GM21786 (cell line): ENCODE results near the gene PPIE.

Source experiments
- ATAC-seq: cut with Tn5 transposase; IDR thresholded peaks from one replicate; pipeline ENCODE4 v1.9.1; 2021; ENCODE audit not compliant: unreplicated experiment

Gene PPIE

DNA sequence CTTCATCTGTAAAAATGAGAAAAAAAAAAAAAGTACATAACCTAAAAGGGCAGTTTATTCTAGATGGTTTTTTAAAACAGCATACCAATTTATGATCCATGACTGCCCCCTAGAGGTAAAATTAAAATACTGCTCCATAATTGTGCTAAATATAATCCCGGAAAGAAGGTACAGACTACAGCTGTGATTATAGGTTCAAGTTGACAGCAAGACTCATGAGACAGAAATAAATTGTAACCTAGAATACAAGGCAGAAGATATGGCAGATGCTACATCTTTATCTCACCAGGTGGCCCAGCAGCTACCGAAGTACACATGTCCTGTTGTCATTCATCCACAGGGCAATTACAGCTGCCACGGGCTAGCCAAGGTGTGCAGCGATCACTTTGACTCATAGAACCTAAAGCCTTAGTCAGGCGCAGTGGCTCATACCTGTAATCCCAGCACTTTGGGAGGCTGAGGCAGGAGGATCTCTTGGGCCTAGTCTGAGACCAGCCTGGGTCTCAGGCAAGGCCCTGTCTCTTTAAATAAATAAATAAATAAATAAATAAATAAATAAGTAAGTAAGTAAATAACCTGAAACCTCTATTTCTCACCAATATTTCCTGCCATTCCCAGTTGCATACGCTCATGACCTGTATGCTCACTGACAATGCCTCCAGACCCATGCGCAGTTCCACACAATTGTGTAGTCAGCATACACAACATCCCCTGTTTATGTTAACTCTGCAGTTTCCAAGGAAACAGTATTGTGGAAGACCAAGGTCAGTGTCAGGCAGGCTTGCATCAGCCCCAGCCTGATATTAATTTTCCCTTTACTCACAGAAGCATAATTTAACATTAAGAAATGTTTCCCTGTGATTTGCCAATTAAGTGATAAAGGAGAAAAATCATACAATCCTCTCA, 18.3 kb upstream of the PPIE start:
- no peak for ATAC-seq

DNA sequence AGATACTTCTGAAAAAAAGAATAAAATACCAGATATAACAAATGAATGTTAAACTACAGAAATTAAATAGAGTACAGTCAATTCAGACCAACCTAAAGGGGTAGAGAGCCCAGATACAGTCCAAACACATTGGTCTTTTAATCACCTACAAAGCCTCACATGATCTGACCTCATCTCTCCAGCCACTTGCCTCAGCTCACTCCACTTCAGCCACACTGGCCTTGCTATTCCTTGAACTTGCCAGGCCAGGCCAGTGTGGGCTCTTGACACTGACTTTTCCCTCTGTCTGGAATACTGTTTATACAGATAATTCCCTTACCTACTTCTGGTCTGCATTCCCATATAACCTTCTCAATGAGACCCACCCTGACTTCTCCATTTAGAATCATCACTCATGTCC, 17.0 kb upstream of the PPIE start:
- ATAC-seq: no peak

DNA sequence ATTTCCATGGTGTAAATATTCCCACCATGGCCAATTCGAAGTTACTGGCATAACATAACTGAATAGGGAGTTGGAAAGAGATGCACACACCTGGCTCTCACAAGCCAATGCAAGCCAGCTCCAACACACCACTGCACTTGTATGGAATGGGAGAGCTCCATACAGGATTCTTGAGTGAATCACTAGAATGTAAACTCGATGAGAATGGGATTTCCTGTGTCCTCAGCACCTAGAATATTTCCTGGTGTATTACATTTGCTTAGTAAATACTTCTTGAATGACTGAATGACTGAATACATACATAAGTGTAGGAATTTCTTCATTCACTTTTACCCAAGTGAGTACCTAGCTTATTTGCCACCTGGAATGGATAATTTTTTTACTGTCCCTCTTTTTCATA, 16.2 kb upstream of the PPIE start:
- ATAC-seq: no peak

DNA sequence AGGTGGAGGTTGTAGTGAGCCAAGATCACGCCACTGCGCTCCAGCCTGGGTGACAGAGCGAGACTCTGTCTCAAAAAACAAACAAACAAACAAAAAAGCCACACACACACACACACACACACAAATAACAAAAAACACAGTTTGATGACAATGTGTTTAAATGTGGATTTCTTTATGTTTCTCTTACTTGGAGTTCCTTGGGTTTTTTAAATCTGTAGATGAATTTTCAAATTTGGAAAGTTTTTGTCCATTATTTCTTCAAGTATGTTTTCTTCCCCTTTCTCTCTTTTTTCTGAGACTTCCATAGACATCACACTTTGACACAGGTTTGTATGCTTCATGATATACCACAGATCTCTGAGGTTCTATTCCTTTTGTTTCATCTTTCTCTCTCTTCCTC, 12.1 kb upstream of the PPIE start:
- no peak for ATAC-seq

DNA sequence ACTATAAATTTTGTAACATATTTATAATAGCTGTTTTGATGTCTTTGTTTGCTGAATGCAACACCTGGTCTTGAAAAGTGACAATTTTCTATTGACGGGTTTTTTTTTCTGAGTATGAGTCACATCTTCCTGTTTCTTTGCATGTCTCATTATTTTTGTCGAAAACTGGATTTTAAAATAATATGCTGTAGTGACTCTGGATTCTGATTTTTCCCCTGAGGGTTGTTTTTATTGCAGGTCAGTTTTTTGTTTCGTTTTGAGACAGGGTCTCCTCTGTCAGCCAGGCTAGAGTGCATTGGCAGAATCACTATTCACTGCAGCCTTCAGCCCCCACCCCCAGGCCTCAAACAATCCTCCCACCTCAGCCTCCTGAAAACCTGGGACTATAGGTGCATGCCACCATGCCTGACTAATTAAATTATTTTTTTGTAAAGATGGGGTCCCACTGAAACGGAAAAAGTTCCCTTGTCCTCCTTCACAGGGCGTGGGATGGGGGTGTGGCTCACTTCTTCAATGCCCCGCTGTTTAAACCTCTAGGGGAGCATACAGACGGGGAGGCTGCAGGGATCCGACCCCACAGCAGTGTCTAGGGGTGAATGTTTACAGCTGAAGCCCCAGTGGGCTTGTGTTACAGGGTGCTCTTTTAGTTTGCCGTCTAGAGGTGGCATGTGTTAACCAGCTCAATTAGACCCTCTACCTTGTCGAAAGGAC, 11.3 kb upstream of the PPIE start:
- no peak for ATAC-seq

DNA sequence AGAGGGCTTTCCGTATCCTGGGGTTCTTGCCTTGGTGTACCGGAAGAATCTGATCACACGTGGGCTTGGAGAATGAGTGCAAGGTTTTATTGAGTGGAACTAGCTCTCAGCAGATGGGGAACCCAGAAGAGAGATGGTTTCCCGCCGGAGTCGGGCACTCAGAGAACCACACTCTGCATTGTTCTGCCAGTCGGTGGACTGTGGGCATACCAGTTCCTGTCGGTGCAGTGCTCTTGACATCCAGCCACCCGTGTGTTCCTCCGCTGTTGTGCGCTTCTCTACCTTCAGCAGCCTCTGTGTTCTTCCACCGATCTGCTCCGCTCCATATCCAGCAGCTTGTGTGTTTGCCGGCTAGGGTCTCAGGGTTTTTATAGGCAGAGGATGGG, 10.8 kb upstream of the PPIE start:
- no peak for ATAC-seq

DNA sequence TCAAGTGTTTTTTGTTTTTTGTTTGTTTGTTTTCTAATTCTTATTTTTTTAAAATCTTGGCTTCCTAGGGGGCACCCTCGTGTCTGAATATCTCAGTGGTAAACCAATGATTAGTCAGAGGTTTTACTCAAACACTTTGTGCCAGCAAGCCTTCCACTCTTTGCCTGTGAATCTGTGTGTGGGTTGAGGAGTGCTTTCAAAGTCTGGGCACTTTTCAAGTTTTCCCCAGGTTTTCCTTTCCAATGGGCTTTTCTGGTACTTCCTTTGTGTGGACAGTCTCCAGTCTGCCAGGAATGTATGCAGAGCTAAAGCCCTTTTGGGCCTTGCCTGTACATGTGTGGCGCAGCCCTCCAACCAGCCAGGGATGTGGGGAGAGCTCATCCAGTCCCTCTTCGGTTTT, 9.7 kb upstream of the PPIE start:
- no peak for ATAC-seq

DNA sequence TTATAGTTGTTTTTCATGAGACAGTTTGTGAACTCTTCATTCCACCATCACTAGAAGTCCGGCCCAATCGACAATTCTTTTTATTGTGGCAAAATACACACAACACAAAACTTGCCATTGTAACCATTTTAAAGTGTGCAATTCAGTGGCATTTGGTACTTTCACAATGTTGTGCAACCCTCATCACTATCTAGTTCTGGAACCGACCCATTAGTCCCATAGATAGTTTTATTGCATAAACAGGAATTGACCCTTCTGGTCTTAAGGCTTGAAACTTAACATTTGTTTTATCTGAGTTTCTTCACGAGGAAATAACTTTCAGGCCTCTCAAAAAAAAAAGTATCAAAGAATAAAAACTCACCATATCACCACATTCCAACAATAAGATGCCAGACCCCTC, 8.8 kb upstream of the PPIE start:
- ATAC-seq: no peak

DNA sequence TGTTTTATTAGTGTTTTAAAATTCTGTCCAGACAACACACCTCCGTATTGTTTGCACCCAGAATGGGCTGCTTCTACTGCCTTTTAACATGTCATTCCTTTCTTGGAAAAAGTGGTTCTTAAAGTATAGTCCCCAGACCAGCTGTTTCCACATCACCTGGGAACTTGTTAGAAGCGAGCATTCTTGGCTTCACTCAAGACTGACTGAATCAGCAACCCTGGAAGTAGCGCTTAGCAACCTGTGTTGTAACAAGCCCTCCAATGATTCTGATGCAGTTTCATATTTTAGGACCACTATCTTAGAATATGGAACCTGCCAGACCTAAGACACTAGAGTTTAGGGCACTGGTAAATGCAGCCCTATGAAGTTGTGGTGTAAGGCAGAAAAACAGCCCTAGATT, 6.0 kb upstream of the PPIE start:
- no peak for ATAC-seq

DNA sequence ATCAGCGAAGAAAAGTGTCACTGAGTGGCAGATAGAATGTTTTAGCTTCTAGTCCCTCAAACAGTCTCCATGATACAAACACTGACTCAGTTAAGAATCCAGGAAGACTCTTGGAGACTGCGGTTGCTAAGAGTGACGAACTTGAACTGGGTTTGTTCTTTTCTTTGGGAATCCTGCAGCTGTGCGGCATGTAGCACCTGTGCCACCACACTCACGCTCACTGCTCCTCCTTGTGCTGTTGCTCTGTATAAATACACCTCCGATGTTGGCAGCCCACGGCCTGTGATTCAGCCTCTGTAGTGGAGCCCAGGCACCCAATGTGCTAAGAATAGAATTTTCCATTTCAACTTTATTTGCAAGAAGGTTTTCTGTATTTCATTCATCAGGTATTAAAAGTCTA, 5.5 kb upstream of the PPIE start:
- no peak for ATAC-seq

DNA sequence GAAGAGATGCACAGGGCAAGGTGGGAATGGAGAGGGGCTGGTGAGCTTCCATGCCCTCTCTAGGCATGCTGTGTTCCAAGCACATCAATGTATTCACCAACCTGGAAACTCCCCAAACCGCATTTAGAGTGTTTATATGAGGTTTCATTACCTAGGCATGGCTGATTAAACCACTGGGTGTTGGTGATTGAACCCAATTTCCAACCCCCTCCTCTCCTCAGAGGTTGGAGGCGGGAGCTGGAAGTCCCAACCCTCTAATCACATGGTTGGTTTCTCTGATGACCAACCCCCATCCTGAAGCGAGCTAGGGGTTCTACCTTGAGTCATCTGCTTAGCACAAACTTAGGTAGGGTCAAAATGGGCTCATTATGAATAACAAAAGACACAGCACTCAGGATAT, 3.0 kb upstream of the PPIE start:
- no peak for ATAC-seq

DNA sequence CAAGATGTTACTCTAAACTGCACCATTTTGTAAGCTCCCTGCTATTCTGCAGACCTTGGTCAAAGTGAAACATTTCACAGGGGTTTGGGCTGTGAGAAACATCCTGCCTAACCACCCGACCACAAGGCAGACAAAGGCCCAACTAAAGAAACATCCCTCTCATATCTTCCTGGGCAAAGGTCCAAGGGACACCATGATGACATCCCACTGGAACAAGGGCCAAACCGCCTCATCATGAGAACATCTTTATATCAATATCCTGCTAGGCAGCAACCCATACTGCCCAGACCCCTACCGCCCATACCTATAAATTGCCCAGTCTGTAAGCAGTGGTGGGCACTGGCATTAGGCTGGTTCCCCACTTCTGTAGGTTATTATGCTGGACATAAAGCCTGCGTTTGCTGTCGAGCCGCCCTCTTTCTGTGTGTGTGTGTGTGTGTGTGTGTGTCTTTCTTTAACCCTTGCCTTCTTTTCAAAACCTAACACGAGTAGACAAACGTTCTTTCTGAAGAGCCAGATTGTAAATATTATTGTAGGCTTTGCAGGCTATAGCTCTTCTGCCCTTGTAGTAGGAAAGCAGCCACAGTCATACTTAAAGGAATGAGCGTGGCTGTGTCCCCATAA, 1.0 kb upstream of the PPIE start:
- ATAC-seq: no peak

DNA sequence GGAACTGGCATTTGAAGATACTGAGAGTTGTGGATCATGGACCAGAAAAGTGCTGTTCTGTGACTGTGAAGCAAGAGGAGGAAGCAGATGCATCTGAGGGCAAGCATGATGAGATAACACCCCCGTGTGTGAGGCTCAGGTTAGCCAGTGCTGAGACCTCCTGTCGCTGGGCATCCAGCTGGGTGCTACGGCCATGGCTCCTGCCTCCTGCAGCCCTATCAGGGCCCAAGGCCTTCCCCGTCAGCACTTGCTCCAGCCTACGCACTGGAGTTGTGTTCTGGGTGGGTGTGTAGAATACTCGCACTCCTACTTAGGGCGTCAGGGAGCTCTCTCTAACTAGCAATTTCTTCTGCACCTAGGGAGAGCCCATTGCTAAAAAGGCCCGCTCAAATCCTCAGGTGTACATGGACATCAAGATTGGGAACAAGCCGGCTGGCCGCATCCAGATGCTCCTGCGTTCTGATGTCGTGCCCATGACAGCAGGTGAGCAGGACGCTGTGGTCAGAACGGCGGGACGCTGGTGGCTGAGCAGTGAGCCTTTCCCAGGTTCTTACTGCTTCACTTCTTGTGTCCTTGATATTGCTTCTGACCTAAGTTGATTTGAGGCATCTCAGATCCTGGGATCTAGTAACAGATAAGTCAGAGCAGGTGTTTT, 6.5 kb downstream of the PPIE start:
- ATAC-seq: no peak

DNA sequence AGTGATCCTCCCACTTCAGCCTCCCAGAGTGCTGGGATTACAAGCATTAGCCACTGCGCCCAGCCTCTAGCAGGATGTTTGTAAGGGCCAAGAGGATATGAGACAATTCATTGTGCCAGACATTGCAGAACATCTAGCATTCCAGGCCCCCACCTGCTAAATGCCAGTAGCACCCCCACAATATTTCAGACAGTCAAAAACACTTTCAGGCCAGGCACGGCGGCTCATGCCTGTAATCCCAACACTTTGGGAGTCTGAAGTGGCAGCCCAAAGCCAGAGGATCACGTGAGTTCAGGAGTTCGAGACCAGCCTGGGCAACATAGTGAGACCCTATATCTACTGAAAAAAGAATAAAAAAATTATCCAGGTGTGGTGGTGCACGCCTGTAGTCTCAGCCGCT, 12.9 kb downstream of the PPIE start:
- no peak for ATAC-seq

DNA sequence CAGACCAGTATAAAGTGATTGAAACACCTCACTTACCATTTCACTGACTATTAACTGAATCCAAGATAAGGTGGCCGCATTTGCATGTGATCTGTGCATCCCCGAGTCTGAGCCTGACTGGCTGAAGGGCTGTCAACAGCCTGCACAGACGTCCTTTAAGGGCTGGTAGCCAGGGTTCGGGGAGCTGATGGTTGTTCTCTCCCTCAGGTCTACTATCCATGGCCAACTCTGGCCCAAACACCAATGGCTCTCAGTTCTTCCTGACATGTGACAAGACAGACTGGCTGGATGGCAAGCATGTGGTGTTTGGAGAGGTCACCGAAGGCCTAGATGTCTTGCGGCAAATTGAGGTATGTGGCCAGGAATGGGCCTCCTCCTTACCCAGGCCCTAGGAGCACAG, 14.0 kb downstream of the PPIE start:
- no peak for ATAC-seq

DNA sequence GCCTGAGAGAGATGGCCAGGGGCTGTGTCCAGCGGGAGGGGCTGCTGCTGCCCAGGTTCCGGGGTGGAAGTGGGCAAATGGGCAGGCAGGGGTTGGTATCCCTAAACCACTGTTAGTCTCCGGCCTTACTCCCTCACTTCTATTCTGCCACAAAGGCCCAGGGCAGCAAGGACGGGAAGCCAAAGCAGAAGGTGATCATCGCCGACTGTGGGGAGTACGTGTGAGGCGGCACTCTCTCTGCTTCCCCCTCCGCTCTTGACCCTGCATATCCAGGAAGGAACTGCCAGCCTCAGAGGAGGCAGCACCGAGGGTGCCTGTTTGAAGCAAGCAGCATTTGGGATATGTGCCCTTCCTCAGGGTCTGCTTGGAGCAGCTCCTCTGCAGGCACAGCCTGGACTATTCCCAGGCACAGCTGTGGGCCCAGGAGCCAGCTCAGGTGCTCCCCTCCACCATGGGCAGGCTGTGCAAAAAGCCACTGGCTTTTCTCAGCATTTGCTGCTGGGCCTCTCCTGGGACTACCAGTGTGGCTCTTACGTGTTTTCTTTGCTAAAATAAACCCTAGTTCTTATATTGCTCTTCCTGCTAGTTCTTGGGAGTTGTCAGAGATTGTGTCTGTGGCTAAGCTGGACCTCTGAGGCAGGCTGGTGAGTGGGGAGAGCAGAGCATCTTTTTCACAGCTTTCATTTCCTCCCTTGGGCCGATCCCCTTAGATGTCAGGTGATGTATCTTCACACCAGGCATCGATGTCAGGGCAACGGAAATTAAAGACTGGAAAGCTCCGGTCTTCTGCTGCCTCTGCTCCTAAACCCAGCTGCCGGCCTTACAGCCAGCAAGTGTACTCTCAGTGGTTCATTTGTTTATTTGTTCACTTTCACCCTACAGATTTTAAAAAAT, 14.7 kb downstream of the PPIE start:
- ATAC-seq: no peak

DNA sequence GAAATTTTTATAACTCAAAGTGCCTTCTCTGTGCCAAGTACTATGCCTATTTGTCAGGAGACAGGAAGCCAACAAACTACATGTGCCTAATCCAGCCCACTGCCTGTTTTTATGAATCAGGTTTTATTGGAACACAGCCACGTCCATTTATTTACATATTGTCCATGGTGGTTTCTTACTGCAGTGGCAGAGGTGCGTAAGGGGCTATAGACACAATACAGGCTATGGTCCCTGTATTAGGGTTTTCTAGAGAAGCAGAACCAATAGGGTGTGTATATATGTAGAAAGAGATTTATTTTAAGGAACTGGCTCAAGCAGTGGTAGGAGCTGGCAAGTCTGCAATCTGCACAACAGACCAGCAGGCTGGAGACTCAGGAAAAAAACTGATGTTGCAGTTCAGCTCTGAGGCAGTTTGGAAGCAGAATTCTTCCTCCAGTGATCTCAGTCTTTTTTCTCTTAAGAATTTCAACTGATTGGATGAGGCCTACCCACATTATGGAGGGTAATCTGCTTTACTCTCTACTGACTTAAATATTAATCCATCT, 15.4 kb downstream of the PPIE start:
- ATAC-seq: no peak

DNA sequence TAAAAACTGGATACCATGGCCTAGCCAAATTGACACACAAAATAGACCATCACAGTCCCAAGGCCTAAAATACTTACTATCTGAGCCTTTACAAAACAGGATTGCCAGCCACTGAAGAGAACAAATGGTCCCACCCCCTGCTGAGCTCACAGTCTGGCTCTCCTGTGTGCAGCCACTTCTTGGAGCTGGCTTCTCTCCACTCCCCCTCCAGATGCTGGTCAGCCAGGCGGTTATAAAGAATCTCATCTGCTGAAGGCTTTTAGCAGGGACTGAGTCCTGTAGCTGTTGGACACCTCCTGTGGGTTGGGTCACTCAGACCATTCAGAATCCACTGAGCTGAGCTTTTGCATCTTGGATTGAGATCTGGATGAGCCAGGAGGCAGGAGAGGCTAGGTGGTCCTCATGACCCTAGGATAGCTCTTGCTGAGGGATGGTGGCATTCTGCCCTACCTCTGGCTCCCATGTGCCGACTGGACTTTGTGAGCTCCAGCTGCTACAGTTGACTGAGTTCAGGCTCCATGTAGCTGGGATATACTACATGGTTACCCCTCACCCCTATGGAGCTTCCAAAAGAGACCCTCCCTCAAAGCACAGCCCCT, 16.3 kb downstream of the PPIE start:
- no peak for ATAC-seq

DNA sequence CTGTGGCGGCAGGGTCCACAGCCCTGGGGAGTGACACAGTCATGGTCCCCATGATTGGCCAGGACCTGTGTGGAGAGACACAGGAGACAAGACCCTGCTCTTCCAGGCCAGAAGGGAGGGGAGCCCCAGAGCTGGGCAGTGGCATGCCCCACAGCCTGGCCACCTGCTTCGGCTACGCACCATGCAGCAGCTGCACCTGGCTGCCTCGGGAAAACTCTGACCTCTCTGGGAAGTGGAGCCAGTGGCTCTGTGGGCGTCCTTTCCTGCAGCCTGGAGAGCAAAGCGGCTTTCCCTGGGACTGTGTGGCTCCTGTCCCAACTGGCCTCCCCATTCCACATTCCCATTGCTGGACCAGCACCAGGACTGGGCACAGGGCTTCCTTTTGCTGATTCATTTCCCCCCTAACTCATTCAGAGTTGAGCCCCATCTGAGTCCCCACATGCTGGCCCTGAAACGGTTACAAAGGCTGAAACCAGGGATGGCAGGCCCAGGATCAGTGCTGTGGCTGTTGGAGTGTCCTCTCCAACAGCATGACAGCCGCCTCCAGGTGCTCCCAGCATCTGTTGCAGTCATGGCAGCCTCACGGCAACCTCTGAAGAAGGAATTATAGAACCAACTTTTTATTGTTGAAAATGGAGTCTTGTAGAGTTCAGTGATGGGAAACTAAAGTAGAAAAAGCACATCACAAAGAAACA, 17.4 kb downstream of the PPIE start:
- no peak for ATAC-seq
